ENCODE measurements around the gene RPL7A. TPM values are rescaled to one million over a fixed set of nuclear protein-coding genes. Genes with fewer than 3 reads are reported as not detected.
"Not testable (repeated sequence)": the region's sequence is repeated elsewhere in the genome, so short reads cannot be mapped to it uniquely, and the experiment has no call there.

The RPL7A gene
- total and polyA plus RNA-seq, 4 donors, result 1,304 to 3,584 (median 2,046) TPM

DNA sequence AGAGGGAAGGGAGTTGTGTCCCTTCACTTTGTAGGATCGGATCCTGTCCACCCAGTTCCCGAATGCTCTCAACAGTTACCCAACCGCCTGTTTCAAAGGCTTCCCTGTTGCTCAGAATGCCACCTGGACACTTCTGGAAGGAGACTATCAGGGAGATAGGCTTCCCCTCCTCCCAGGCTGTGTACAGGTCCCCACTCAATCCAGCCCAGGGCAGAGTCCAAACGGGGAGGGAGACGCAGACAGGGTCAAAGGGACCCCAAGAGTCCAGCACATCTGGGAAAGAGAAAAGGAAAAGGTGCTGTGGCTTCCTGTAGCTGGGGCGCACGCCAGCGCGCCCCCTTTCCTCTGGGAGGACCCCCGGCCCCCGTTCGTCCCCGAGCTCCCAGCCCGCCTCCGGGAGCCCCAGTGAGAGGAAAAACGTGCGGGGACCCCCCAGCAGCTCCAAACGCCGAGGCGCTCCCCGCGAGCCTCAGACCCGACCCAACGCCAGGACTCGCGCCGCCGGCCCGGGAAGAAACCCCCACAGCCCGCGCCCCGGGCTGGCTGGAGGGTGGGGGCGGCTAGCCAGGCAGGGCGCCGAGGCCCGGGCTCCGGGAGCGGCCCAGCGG is 27.2 kb downstream of the RPL7A start:
- no peak for DNase-seq
- H3K27ac ChIP-seq (ENCODE audit: low read depth in 1 of 2, low read length in 2 of 2), result peak overlapping the region; percentile 85 to 93
- H3K27me3 ChIP-seq (ENCODE audit: control insufficient read depth in 1 of 2, insufficient read depth in 2 of 2, low read length in 1 of 2), result no peaks in the 10 kb centered on the region
- no peaks in the 10 kb centered on the region for H3K36me3 ChIP-seq (ENCODE audit: control insufficient read depth in 1 of 2, insufficient read depth in 2 of 2, low read length in 1 of 2)
- intact Hi-C loops (cut with DNase I), result loop anchor here in 1 of 2 donors (5.0 kb wide), 2 partner anchors 38 to 82 kb away; partner anchors contain the start of genes CACFD1 and SURF6
- H3K4me1 ChIP-seq (ENCODE audit: control insufficient read depth in 1 of 2, insufficient read depth in 2 of 2, low read length in 2 of 2), result no peaks in the 10 kb centered on the region
- H3K9me3 ChIP-seq (ENCODE audit: control insufficient read depth, low read length), result no peaks in the 10 kb centered on the region
- peak; percentile 23 for ATAC-seq (ENCODE audit: low FRiP score)
- peak overlapping the region; percentile 99 for H3K4me3 ChIP-seq (ENCODE audit: low read length in 2 of 2)
- whole genome bisulfite sequencing, 2 donors, result 0% methylated on average over 29 to 39 of the region's 39 CpGs

DNA sequence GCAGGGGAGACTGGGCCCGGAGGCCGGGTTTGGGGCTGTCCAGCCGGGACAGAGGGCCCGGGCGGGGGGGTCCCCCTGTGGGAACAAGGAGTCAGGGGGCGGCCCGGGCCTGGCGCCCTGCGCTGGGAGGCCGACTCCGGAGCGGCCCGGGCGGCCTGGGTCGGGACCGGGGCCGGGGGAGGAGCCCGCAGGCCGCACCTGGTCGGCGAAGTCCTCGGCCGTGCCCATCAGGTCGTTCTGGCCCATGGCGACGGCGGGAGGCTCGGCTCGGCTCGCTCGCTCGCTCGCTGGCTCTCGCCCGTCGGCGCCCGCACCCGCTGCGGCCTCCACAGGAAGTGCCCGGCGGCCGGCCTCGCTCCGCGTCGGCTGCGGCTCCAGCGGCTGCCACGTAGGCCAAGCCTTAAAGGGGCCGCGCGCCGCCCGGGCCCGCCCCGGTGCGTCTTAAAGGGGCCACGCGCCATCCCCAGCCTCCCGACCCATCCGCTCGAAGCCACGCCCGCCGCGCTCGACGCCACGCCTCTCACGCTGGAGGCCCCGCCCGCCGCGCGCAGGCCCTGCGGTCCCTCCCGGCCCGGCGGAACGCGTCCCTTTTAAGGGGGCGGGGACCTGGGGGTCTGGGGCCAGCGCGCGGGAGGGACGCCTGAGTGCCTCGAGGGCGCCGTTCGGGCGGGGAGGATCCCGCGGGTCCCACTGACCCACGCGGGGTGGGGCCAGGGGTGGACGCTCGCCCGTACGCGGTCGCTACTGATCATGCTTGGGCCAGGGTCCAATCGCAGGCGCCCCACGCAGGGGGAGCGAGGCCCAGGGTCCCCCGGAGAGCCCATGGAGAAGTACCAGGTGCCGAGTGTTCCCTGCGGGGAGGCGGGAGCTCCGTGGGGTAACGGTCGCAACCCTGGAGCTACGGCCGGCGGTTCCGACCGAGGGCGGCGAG is 28.0 kb downstream of the RPL7A start, which contains the start of the genes STKLD1 and SURF4:
TSS of gene STKLD1 (plus strand) at position 643 of the 931 bp plus-strand sequence. CDS start at position 751, 108 bp downstream.
TSS of gene SURF4 (minus strand) at position 337 of the 931 bp plus-strand sequence. CDS start at position 246, 91 bp downstream.
- Histone ChIP-seq H3K27ac (ENCODE audit: low read depth in 1 of 2, low read length in 2 of 2) (peak within 1 kb of the TSS; percentile 85 to 93), H3K4me1 (ENCODE audit: control insufficient read depth in 1 of 2, insufficient read depth in 2 of 2, low read length in 2 of 2) (no peaks in the 10 kb centered on the region), H3K9me3 (ENCODE audit: control insufficient read depth, low read length) (no peaks in the 10 kb centered on the region), H3K4me3 (ENCODE audit: low read length in 2 of 2) (peak within 1 kb of the TSS; percentile 99), H3K27me3 (ENCODE audit: control insufficient read depth in 1 of 2, insufficient read depth in 2 of 2, low read length in 1 of 2) (no peaks in the 10 kb centered on the region), H3K36me3 (ENCODE audit: control insufficient read depth in 1 of 2, insufficient read depth in 2 of 2, low read length in 1 of 2) (no peaks in the 10 kb centered on the region)
- intact Hi-C loops (cut with DNase I), result loop anchor here in 1 of 2 donors (5.0 kb wide), 2 partner anchors 39 to 81 kb away; partner anchors contain the start of genes CACFD1 and SURF6
- WGBS, 2 donors, result 0 to 1% methylated on average over 63 to 120 of the region's 120 CpGs
- ATAC-seq (ENCODE audit: low FRiP score), result peak; percentile 97
- DNase-seq, result peak; percentile 97 to 98

DNA sequence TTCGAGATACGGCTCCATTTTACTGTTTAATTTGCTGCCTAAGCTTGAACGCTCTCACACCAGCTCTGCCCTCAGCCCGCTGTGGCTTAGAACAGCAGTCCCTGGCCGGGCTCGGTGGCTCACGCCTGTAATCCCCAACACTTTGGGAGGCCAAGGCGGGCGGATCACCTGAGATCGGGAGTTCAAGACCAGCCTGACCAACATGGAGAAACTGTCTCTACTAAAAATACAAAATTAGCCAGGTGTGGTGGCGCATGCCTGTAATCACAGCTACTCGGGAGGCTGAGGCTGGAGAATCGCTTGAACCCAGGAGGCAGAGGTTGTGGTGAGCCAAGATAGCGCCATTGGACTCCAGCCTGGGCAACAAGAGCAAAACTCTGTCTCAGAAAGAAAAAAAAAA is 29.3 kb downstream of the RPL7A start:
- not testable (repeated sequence) for H3K36me3 ChIP-seq (ENCODE audit: control insufficient read depth in 1 of 2, insufficient read depth in 2 of 2, low read length in 1 of 2); DNase-seq; H3K9me3 ChIP-seq (ENCODE audit: control insufficient read depth, low read length); H3K4me3 ChIP-seq (ENCODE audit: low read length in 2 of 2); H3K27me3 ChIP-seq (ENCODE audit: control insufficient read depth in 1 of 2, insufficient read depth in 2 of 2, low read length in 1 of 2); H3K27ac ChIP-seq (ENCODE audit: low read depth in 1 of 2, low read length in 2 of 2); ATAC-seq (ENCODE audit: low FRiP score); H3K4me1 ChIP-seq (ENCODE audit: control insufficient read depth in 1 of 2, insufficient read depth in 2 of 2, low read length in 2 of 2)
- WGBS, 2 donors, result 91 to 92% methylated on average over 14 of the region's 14 CpGs
- intact Hi-C loops (cut with DNase I), result loop anchor here in 1 of 2 donors (5.0 kb wide), 2 partner anchors 40 to 80 kb away; partner anchors contain the start of genes CACFD1 and SURF6

DNA sequence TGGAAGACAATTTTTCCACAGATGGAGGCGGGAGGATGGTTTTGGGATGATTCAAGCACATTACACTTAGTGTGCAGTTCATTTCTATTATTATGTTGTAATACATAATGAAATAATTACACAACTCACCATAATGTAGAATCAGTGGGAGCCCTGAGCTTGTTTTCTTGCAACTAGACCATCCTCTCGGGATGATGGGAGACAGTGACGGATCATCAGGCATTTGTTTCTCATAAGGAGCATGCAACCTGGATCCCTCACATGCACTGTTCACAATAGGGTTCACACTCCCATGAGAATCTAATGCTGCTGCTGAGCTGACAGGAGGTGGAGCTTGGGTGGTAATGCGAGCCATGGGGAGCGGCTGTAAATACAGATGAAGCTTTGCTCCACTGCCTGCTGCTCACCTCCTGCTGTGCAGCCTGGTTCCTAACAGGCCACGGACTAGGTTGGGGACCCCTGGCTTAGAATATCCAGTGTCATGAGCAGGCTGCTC is 29.8 kb downstream of the RPL7A start:
- Histone ChIP-seq H3K9me3 (ENCODE audit: control insufficient read depth, low read length) (no peaks in the 10 kb centered on the region), H3K27me3 (ENCODE audit: control insufficient read depth in 1 of 2, insufficient read depth in 2 of 2, low read length in 1 of 2) (no peaks in the 10 kb centered on the region), H3K27ac (ENCODE audit: low read depth in 1 of 2, low read length in 2 of 2) (no peak overlapping the region), H3K36me3 (ENCODE audit: control insufficient read depth in 1 of 2, insufficient read depth in 2 of 2, low read length in 1 of 2) (no peaks in the 10 kb centered on the region), H3K4me1 (ENCODE audit: control insufficient read depth in 1 of 2, insufficient read depth in 2 of 2, low read length in 2 of 2) (no peaks in the 10 kb centered on the region), H3K4me3 (ENCODE audit: low read length in 2 of 2) (no peak overlapping the region)
- intact Hi-C loops (cut with DNase I), result loop anchor here in 1 of 2 donors (5.0 kb wide), 2 partner anchors 40 to 80 kb away; partner anchors contain the start of genes CACFD1 and SURF6
- no peak for DNase-seq
- ATAC-seq (ENCODE audit: low FRiP score), result no peak
- WGBS, 2 donors, result 75 to 79% methylated on average over 6 of the region's 6 CpGs

DNA sequence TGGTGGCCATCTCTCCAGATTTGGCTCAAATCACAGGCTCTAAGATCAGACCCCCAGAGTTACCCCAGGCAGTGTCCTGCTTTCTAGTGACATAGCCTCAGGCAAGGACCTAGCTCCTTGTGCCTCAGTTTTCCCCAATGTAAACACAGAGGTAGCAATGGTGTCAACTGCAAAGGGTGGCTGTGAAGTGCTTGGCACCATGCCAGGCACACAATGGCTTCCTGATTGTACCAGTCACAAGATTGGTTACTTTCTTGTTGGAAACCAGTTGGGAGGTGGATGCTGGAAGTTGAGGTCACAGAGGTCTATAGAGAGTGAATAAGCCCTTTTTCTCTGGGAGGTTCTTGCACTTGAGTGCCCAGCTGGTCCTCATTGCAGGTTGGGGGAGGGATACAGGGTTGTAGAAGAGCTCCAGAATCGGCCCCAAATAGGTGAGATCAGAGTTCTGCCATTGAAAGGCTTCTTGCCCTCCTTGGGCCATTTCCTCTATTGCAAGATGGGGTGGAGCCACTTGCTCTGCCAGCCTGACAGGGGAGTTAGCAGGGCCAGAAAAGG is 30.5 kb downstream of the RPL7A start:
- ATAC-seq (ENCODE audit: low FRiP score), result no peak
- DNase-seq, result no peak
- 93 to 94% methylated on average over 1 of the region's 1 CpG for WGBS, 2 donors
- no peaks in the 10 kb centered on the region for H3K4me1 ChIP-seq (ENCODE audit: control insufficient read depth in 1 of 2, insufficient read depth in 2 of 2, low read length in 2 of 2)
- H3K9me3 ChIP-seq (ENCODE audit: control insufficient read depth, low read length), result no peaks in the 10 kb centered on the region
- no peak overlapping the region for H3K4me3 ChIP-seq (ENCODE audit: low read length in 2 of 2)
- intact Hi-C loops (cut with DNase I), result loop anchor here in 1 of 2 donors (5.0 kb wide), 2 partner anchors 41 to 79 kb away; partner anchors contain the start of genes CACFD1 and SURF6
- H3K27ac ChIP-seq (ENCODE audit: low read depth in 1 of 2, low read length in 2 of 2), result no peak overlapping the region
- no peaks in the 10 kb centered on the region for H3K27me3 ChIP-seq (ENCODE audit: control insufficient read depth in 1 of 2, insufficient read depth in 2 of 2, low read length in 1 of 2)
- no peaks in the 10 kb centered on the region for H3K36me3 ChIP-seq (ENCODE audit: control insufficient read depth in 1 of 2, insufficient read depth in 2 of 2, low read length in 1 of 2)

DNA sequence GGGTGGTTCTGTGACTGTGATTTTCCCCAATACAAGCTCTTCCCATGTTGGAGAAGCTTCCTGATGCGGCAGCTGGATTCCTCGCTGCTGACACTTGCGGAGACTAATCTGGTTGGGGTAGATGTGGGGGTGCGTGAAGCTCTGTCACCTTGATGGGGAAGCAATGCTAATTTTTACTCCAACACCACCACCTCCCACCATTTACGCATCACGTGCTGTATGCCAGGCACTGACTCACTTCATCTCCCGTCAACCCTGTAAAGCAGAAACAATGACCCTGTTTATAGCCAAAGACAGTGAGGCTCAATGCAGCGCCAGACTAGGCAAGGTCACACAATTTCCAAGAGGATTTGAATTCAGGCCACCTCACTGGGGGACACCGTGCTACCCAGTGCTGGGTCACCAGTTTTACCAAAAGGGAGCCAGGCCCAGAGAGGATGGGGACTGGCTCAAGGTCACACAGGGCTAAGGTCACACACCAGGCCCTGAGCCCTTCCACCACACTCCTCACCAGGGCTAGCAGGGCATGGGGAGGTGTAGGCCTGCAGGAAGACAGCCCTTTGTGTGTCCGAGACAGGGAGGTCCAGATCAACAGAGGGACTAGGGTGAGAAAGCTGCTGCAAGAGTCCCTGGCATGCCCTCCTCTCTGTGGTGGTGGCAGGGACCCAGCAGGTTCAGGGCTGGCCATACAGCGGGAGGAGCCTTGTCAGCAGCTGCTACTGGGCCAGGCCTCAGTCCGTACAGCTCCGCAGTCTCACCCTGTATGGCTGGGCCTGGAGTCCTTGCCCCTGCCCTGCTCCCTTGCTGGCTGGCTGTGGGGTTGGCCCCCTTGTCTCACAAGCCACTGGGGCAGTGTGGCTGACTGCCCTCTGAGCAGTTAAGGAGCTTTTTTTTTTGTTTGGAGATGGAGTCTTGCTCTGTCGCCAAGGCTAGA is 31.4 kb downstream of the RPL7A start:
- DNase-seq (no peak), ATAC-seq (ENCODE audit: low FRiP score) (no peak)
- WGBS, 2 donors, result 90 to 91% methylated on average over 14 of the region's 14 CpGs
- intact Hi-C loops (cut with DNase I), result loop anchor here in 1 of 2 donors (5.0 kb wide), 2 partner anchors 42 to 78 kb away; partner anchors contain the start of genes CACFD1 and SURF6
- Histone ChIP-seq H3K27ac (ENCODE audit: low read depth in 1 of 2, low read length in 2 of 2) (no peak overlapping the region), H3K36me3 (ENCODE audit: control insufficient read depth in 1 of 2, insufficient read depth in 2 of 2, low read length in 1 of 2) (no peaks in the 10 kb centered on the region), H3K9me3 (ENCODE audit: control insufficient read depth, low read length) (no peaks in the 10 kb centered on the region), H3K4me1 (ENCODE audit: control insufficient read depth in 1 of 2, insufficient read depth in 2 of 2, low read length in 2 of 2) (no peaks in the 10 kb centered on the region), H3K4me3 (ENCODE audit: low read length in 2 of 2) (no peak overlapping the region), H3K27me3 (ENCODE audit: control insufficient read depth in 1 of 2, insufficient read depth in 2 of 2, low read length in 1 of 2) (no peaks in the 10 kb centered on the region)

DNA sequence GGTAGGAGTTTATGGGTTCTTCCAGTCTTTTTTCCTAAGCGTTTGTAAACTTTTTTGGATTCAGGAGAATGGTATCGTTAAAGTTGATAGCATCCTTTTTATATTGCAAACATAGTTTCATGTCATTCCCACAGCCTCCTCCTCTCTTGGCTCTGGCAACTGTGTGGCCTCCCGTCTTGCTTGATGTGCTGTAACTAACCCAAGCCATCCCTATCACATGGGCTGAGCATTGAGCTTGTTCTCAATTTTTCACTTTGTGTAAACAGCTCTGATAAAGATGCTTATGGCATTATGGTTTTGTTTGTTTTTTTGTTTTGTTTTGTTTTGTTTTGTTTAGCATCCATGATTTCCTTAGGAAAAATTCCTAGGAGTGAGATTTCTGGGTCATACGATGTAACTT is 32.7 kb downstream of the RPL7A start:
- no peaks in the 10 kb centered on the region for H3K27me3 ChIP-seq (ENCODE audit: control insufficient read depth in 1 of 2, insufficient read depth in 2 of 2, low read length in 1 of 2)
- no peaks in the 10 kb centered on the region for H3K9me3 ChIP-seq (ENCODE audit: control insufficient read depth, low read length)
- H3K36me3 ChIP-seq (ENCODE audit: control insufficient read depth in 1 of 2, insufficient read depth in 2 of 2, low read length in 1 of 2), result no peaks in the 10 kb centered on the region
- WGBS, 2 donors, result 87 to 90% methylated on average over 4 of the region's 4 CpGs
- intact Hi-C loops (cut with DNase I), result no loop called here
- no peaks in the 10 kb centered on the region for H3K4me1 ChIP-seq (ENCODE audit: control insufficient read depth in 1 of 2, insufficient read depth in 2 of 2, low read length in 2 of 2)
- H3K27ac ChIP-seq (ENCODE audit: low read depth in 1 of 2, low read length in 2 of 2), result no peak overlapping the region
- ATAC-seq (ENCODE audit: low FRiP score) (no peak), DNase-seq (no peak)
- H3K4me3 ChIP-seq (ENCODE audit: low read length in 2 of 2), result no peak overlapping the region
